RPMI8226 (cell line): ENCODE measurements around the gene ARHGAP26.

ENCODE experiments used
- DNase-seq: peaks from one replicate; pipeline ENCODE4 v3.0.0-alpha.2; 2015

ARHGAP26 gene

DNA sequence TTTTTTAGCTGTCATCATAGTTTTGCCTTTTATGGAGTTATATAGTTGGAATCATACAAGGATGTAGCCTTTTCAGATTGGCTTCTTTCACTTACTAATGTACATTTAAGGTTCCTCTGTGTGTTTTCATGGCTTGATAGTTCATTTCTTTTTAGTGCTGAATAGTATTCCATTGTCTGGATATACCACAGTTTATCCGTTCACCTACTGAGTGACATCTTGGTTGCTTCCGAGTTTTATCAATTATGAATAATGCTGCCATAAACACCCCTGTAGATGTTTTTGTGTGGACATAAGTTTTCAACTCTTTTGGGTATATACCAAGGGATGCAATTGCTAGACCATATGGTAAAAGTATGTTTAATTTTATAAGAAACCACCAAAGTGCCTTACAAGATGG, 497.0 kb downstream of the ARHGAP26 start:
- DNase-seq = no peak

DNA sequence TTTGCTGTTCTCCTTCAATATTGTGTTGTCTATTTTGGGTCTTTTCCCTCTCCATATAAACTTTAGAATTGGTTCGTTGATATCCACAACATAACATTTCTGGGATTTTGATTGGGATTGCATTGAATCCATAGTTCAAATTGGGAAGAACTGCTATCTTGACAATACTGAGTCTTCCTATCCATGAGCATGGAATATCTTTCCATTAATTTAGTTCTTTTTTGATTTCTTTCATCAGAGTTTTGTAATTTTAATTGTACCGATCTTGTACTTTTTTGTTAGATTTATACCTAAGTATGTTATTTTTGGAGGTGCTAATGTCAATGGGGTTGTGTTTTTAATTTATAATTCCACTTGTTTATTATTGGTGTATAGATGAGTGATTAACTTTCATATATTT, 498.2 kb downstream of the ARHGAP26 start:
- no peak for DNase-seq

DNA sequence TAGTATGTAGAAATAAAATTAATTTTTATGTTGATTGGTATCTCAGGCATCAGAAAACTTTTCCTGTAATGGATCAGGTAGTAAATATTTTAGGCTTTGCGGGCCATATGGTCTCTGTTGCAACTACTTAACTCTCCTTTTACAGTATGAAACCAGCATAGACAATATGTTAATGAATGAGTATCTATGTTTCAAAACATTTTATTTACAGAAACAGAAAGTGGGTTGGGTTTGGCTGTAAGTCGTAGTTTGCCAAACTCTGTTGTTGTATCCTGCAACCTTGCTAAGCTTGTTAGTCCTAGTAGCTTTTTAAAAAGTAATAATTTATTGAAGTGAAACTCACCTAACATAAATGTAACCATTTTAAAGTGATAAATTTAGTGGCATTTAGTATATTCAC, 501.3 kb downstream of the ARHGAP26 start:
- DNase-seq = no peak

DNA sequence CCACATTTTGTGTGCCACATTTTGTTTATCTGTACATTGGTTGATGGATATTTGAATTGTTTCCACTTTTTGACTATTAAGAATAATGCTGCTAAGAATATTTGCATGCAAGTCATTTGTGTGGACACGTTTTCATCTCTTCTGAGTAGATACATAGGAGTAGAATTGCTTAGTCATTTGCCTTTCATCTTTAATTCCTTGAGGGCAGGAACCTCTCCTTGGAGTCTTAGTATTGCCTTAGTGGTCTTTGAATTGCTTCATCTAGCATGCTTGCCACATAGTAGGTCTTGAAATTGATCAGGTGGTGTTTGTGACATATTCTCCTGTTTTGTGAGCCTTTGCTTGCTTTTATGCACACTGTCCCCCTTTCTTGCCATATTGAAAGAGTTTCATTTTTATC, 504.8 kb downstream of the ARHGAP26 start:
- no peak for DNase-seq

DNA sequence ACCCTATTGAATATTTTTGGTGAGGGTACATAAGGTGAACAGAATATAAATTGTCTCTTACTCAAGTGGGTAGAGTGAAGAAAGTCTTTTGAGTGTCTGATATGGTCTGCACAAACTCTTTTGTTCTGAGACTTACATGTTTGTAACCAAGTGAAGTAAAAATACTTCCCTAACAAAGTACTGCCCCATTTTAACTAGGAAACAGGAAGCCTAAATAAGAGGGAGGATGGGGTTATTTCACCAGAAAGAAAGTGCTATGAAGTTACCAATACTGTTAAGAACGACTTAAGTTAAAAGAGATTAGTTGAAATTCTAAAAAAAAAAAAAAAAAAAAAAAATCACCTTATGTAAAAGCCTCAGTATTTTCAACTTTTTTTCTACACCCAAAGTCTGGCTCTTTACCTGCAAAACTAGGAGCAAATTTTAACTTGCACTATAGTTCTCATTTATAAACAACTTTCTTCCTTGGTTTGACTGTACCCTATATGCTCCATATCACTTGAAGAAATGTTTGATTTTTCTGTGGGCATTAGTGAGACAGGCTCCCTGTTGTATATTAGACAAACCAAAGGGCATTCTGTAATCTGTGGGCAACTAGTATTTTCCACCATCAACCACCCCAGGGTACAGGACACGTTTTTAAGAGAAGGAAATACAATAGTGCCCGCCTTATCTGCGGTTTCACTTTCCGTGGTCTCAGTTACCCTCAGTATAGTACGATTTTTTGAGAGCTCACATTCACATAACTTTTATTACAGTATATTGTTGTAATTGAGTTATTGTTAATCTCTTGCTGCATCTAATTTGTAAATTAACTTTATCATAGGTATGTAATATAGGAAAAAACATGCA, 505.6 kb downstream of the ARHGAP26 start:
- DNase-seq = no peak

DNA sequence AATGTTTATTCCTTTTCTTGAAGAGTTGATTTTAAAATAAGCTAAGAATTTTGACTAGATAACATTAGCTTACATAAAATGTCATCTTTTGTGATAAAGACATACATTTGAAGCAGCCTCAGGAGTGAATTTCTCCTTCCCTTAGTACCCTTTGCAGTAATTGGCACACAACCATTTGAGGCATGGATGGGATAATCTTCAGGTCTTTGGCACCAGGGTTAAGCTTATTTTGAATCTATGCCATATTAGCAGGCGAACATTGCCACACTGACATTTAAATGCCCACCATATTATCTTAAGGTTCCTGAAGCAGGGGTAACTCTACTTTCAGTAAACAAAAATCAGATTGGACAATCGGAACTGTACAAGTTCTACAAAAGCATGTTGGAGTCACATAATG, 507.4 kb downstream of the ARHGAP26 start:
- DNase-seq = no peak
